Ectodermal cell (in vitro differentiated cells): ENCODE measurements around the gene PRKAR1B.

Source experiments
- H3K27ac ChIP-seq: 2 replicates; pipeline ENCODE4 v1.7.0; 2013; ENCODE audit warnings: mild to moderate bottlenecking, low read depth, low read length; ENCODE audit not compliant: insufficient read depth, poor library complexity, severe bottlenecking
- H3K27me3 ChIP-seq: 2 replicates; pipeline ENCODE4 v1.7.0; 2013; ENCODE audit warnings: mild to moderate bottlenecking, low read length; ENCODE audit not compliant: insufficient read depth, control insufficient read depth, poor library complexity, severe bottlenecking
- H3K36me3 ChIP-seq: one replicate; pipeline ENCODE4 v1.7.0; 2013; ENCODE audit warnings: low read length; ENCODE audit not compliant: control insufficient read depth, insufficient read depth
- H3K4me1 ChIP-seq: one replicate; pipeline ENCODE4 v1.7.0; 2013; ENCODE audit warnings: low read length; ENCODE audit not compliant: control insufficient read depth, insufficient read depth
- H3K4me3 ChIP-seq: 2 replicates; pipeline ENCODE4 v1.7.0; 2013; ENCODE audit warnings: low read depth, low read length, control low read depth; ENCODE audit not compliant: insufficient read depth
- H3K9me3 ChIP-seq: 2 replicates; pipeline ENCODE4 v1.7.0; 2013; ENCODE audit warnings: mild to moderate bottlenecking, low read length, moderate library complexity; ENCODE audit not compliant: control insufficient read depth
- WGBS, 2 experiments: methylation state at CpG; one replicate each; pipeline ENCODE4 v1.1.7; 2013; ENCODE audit warnings: missing lambda C conversion rate in 2 of 2; 5-methylcytosine and 5-hydroxymethylcytosine counted together

The PRKAR1B gene

GRCh38 chr7:742791-743190 lies 15.7 kb upstream of the PRKAR1B start:
- no peaks in the 10 kb centered on the region for H3K27me3 ChIP-seq
- no peaks in the 10 kb centered on the region for H3K9me3 ChIP-seq
- no peak overlapping the region for H3K4me3 ChIP-seq
- 86 to 91% methylated on average over 8 of the region's 8 CpGs for whole genome bisulfite sequencing, 2 experiments
- H3K36me3 ChIP-seq, result peaks cover 6% of the 10 kb centered on the region
- no peaks in the 10 kb centered on the region for H3K4me1 ChIP-seq
- H3K27ac ChIP-seq, result no peak overlapping the region

GRCh38 chr7:741850-742249 lies 14.8 kb upstream of the PRKAR1B start:
- WGBS, 2 experiments, result 93 to 95% methylated on average over 15 of the region's 15 CpGs
- H3K4me1 ChIP-seq, result no peaks in the 10 kb centered on the region
- H3K27ac ChIP-seq, result no peak overlapping the region
- H3K9me3 ChIP-seq, result no peaks in the 10 kb centered on the region
- peaks cover 6% of the 10 kb centered on the region for H3K36me3 ChIP-seq
- H3K4me3 ChIP-seq, result no peak overlapping the region
- no peaks in the 10 kb centered on the region for H3K27me3 ChIP-seq

- no peaks in the 10 kb centered on the region for H3K9me3 ChIP-seq
- WGBS, 2 experiments, result 95 to 97% methylated on average over 17 of the region's 17 CpGs
- H3K27me3 ChIP-seq, result no peaks in the 10 kb centered on the region
- H3K27ac ChIP-seq, result no peak overlapping the region
- peaks cover 6% of the 10 kb centered on the region for H3K36me3 ChIP-seq
- H3K4me3 ChIP-seq, result no peak overlapping the region
- H3K4me1 ChIP-seq, result no peaks in the 10 kb centered on the region
Observed at GRCh38 chr7:741191-741671, 14.2 kb upstream of the PRKAR1B start.

- Histone ChIP-seq H3K27me3 (no peaks in the 10 kb centered on the region), H3K9me3 (no peaks in the 10 kb centered on the region), H3K4me3 (no peak overlapping the region), H3K27ac (no peak overlapping the region), H3K36me3 (peaks cover 7% of the 10 kb centered on the region), H3K4me1 (no peaks in the 10 kb centered on the region)
- 95% methylated on average over 46 of the region's 46 CpGs for WGBS, 2 experiments
Observed at GRCh38 chr7:739983-740942, 13.2 kb upstream of the PRKAR1B start.

GRCh38 chr7:739455-739982 lies 12.4 kb upstream of the PRKAR1B start:
- H3K4me1 ChIP-seq, result no peaks in the 10 kb centered on the region
- WGBS, 2 experiments, result 94% methylated on average over 31 of the region's 31 CpGs
- peaks cover 3% of the 10 kb centered on the region for H3K36me3 ChIP-seq
- H3K9me3 ChIP-seq, result no peaks in the 10 kb centered on the region
- H3K27me3 ChIP-seq, result no peaks in the 10 kb centered on the region
- H3K4me3 ChIP-seq, result no peak overlapping the region
- no peak overlapping the region for H3K27ac ChIP-seq

GRCh38 chr7:738723-739454 lies 11.8 kb upstream of the PRKAR1B start:
- peaks cover 9% of the 10 kb centered on the region for H3K36me3 ChIP-seq
- H3K9me3 ChIP-seq, result peaks cover 3% of the 10 kb centered on the region
- 94 to 96% methylated on average over 24 of the region's 24 CpGs for WGBS, 2 experiments
- no peak overlapping the region for H3K4me3 ChIP-seq
- H3K4me1 ChIP-seq, result no peaks in the 10 kb centered on the region
- no peaks in the 10 kb centered on the region for H3K27me3 ChIP-seq
- H3K27ac ChIP-seq, result no peak overlapping the region

GRCh38 chr7:738241-738640 lies 11.2 kb upstream of the PRKAR1B start:
- 95 to 97% methylated on average over 5 of the region's 5 CpGs for WGBS, 2 experiments
- no peak overlapping the region for H3K4me3 ChIP-seq
- H3K36me3 ChIP-seq, result peaks cover 14% of the 10 kb centered on the region
- H3K4me1 ChIP-seq, result no peaks in the 10 kb centered on the region
- no peaks in the 10 kb centered on the region for H3K27me3 ChIP-seq
- H3K9me3 ChIP-seq, result peaks cover 3% of the 10 kb centered on the region
- no peak overlapping the region for H3K27ac ChIP-seq

- Histone ChIP-seq H3K27me3 (no peaks in the 10 kb centered on the region), H3K4me1 (no peaks in the 10 kb centered on the region), H3K4me3 (no peak overlapping the region), H3K36me3 (peaks cover 20% of the 10 kb centered on the region), H3K27ac (no peak overlapping the region), H3K9me3 (peaks cover 3% of the 10 kb centered on the region)
- 91 to 94% methylated on average over 11 of the region's 11 CpGs for WGBS, 2 experiments
Observed at GRCh38 chr7:734808-735207, 7.7 kb upstream of the PRKAR1B start.

GRCh38 chr7:734214-734613 lies 7.1 kb upstream of the PRKAR1B start:
- Histone ChIP-seq H3K9me3 (peaks cover 3% of the 10 kb centered on the region), H3K36me3 (peaks cover 23% of the 10 kb centered on the region), H3K27me3 (no peaks in the 10 kb centered on the region), H3K27ac (no peak overlapping the region), H3K4me1 (no peaks in the 10 kb centered on the region), H3K4me3 (no peak overlapping the region)
- WGBS, 2 experiments, result 94 to 95% methylated on average over 4 of the region's 4 CpGs

GRCh38 chr7:732556-732955 lies 5.5 kb upstream of the PRKAR1B start:
- 88 to 92% methylated on average over 3 of the region's 3 CpGs for WGBS, 2 experiments
- peaks cover 3% of the 10 kb centered on the region for H3K9me3 ChIP-seq

More at GRCh38 chr7:732556-732955, 5.5 kb upstream of the PRKAR1B start:
- Histone ChIP-seq H3K27me3 (no peaks in the 10 kb centered on the region), H3K4me3 (no peak overlapping the region), H3K36me3 (peaks cover 24% of the 10 kb centered on the region), H3K4me1 (peaks cover 10% of the 10 kb centered on the region), H3K27ac (no peak overlapping the region)
